Inflammatory macrophage treated with lipopolysaccharide for 1 hour (primary cell): Measurements from ENCODE around the gene XKR3.
"Not testable (repeated sequence)": the region's sequence is repeated elsewhere in the genome, so short reads cannot be mapped to it uniquely, and the experiment has no call there.

Source experiments
- DNase-seq, 2 donors: peaks; one replicate each; pipeline ENCODE4 v3.0.0-alpha.2; 2020 to 2022

XKR3 gene

DNA sequence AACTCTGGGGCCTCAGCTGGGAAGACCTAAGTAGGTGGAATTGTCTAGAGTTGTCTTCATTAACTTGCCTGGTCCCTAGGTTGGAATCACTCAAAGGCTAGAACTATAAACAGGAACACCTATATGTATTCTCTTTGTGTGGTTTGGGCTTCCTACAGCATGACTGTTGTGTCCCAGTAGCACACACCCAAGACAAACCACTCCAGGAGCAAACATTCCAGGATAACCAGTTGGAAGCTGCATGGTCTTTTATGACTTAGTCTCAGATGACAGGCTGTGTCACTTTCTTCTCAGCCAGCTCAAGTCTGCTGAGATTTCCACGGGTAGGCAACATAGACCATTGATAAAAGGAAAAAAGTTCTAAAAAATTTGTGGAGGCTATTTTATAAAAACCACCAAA, 90.9 kb downstream of the XKR3 start:
- not testable (repeated sequence) for DNase-seq
